HCT116 (cell line): Measurements from ENCODE around the gene RANGAP1.

Experiments
- CTCF ChIP-seq, 3 experiments: fragments of 200-600 bp in 1 of 3; sonication (generic) in 1 of 3; IDR thresholded peaks in 2 of 3; conservative IDR thresholded peaks in 1 of 3; 2 replicates each; pipeline ENCODE4 v1.5.1; 2012 to 2017; ENCODE audit warnings: low read depth in 2 of 3, low read length in 2 of 3, antibody characterized with exemption in 1 of 3, borderline replicate concordance in 1 of 3, control low read depth in 1 of 3, mild to moderate bottlenecking in 1 of 3, mixed read lengths in 1 of 3, mixed run types in 1 of 3, moderate library complexity in 1 of 3; ENCODE audit not compliant: insufficient read depth in 1 of 3
- EZH2 ChIP-seq: fragments of 200-600 bp; sonication (generic); IDR thresholded peaks from 2 replicates; pipeline ENCODE4 v1.6.1; 2017; ENCODE audit warnings: antibody characterized with exemption, mixed run types
- POLR2A ChIP-seq: IDR thresholded peaks from 2 replicates; pipeline ENCODE4 v1.7.0; 2011; ENCODE audit warnings: borderline replicate concordance; ENCODE audit not compliant: insufficient read depth, insufficient read length; ENCODE audit errors: extremely low read depth
- RAD21 ChIP-seq: IDR thresholded peaks from 2 replicates; pipeline ENCODE4 v1.6.1; 2012; ENCODE audit warnings: low read depth, mild to moderate bottlenecking
- SRF ChIP-seq: IDR thresholded peaks from 2 replicates; pipeline ENCODE4 v1.6.1; 2012; ENCODE audit warnings: low read depth

- TF ChIP-seq SRF (no peak), POLR2A (no peak), CTCF (IDR thresholded peaks at IDR 0.05 in 2 of 3, conservative IDR thresholded peaks at IDR 0.05 in 1 of 3; ENCODE audit: borderline replicate concordance in 1 of 3, insufficient read depth in 1 of 3, low read depth in 2 of 3, low read length in 2 of 3) (peak; percentile 18 to 42 (median 28); a peak in 4 of 6 replicates), EZH2 (no peak), RAD21 (no peak; the same call in 1 of the 2 replicates)
These were observed 48.0 kb downstream of the RANGAP1 start for GRCh38 chr22:41237707-41238569.
